Activated naive CD8-positive, alpha-beta T cell treated with anti-CD3 and anti-CD28 coated beads for 36 hours (primary cell): ENCODE data around the gene LZTFL1. TPM values are rescaled to one million over a fixed set of nuclear protein-coding genes. Genes with fewer than 3 reads are reported as not detected.

Experiments
- DNase-seq: peaks from one replicate; pipeline ENCODE4 v3.0.0; 2021
- H3K27ac Mint-ChIP-seq: one replicate; pipeline ENCODE4 v1.8.0; 2022; ENCODE audit warnings: mild to moderate bottlenecking, moderate library complexity, mixed read lengths
- H3K27me3 Mint-ChIP-seq: one replicate; pipeline ENCODE4 v1.8.0; 2022; ENCODE audit warnings: mild to moderate bottlenecking, mixed read lengths
- H3K36me3 Mint-ChIP-seq: one replicate; pipeline ENCODE4 v1.8.0; 2021; ENCODE audit warnings: mild to moderate bottlenecking, mixed read lengths
- H3K4me1 Mint-ChIP-seq: one replicate; pipeline ENCODE4 v1.8.0; 2021; ENCODE audit warnings: mixed read lengths
- H3K4me3 Mint-ChIP-seq: one replicate; pipeline ENCODE4 v1.8.0; 2022; ENCODE audit warnings: mild to moderate bottlenecking, moderate library complexity, mixed read lengths
- H3K9me3 Mint-ChIP-seq: one replicate; pipeline ENCODE4 v1.8.0; 2022; ENCODE audit warnings: mixed read lengths
- total RNA-seq, 2 experiments: library from RNA; stranded (reverse); gene quantifications; one replicate each; pipeline ENCODE4 v1.2.3, GENCODE V29; 2021

The LZTFL1 gene
- total RNA-seq, 2 experiments from 2014 or later, result 4.7 to 7.5 TPM

- Mint-ChIP-seq H3K27me3 (peaks cover 19% of the 10 kb centered on the region), H3K27ac (no peak overlapping the region)
- DNase-seq, result no peak
Measured at GRCh38 chr3:45790596-45790995, 51.3 kb downstream of the LZTFL1 start.

GRCh38 chr3:45789235-45789812, 52.6 kb downstream of the LZTFL1 start:
- no peak overlapping the region for H3K4me3 Mint-ChIP-seq

More at GRCh38 chr3:45790596-45790995, 51.3 kb downstream of the LZTFL1 start:
- peaks cover 3% of the 10 kb centered on the region for H3K4me1 Mint-ChIP-seq
- H3K9me3 Mint-ChIP-seq, result peaks cover 6% of the 10 kb centered on the region
- H3K36me3 Mint-ChIP-seq, result peaks cover 2% of the 10 kb centered on the region
- no peak overlapping the region for H3K4me3 Mint-ChIP-seq

GRCh38 chr3:45787551-45787950, 54.4 kb downstream of the LZTFL1 start:
- Mint-ChIP-seq H3K4me3 (no peak overlapping the region), H3K27ac (no peak overlapping the region), H3K4me1 (no peaks in the 10 kb centered on the region), H3K36me3 (peaks cover 2% of the 10 kb centered on the region), H3K9me3 (peaks cover 7% of the 10 kb centered on the region), H3K27me3 (no peaks in the 10 kb centered on the region)
- no peak for DNase-seq

More at GRCh38 chr3:45789235-45789812, 52.6 kb downstream of the LZTFL1 start:
- Mint-ChIP-seq H3K36me3 (peaks cover 2% of the 10 kb centered on the region), H3K27me3 (peaks cover 7% of the 10 kb centered on the region), H3K27ac (no peak overlapping the region), H3K9me3 (peaks cover 6% of the 10 kb centered on the region), H3K4me1 (no peaks in the 10 kb centered on the region)
- no peak for DNase-seq

DNA sequence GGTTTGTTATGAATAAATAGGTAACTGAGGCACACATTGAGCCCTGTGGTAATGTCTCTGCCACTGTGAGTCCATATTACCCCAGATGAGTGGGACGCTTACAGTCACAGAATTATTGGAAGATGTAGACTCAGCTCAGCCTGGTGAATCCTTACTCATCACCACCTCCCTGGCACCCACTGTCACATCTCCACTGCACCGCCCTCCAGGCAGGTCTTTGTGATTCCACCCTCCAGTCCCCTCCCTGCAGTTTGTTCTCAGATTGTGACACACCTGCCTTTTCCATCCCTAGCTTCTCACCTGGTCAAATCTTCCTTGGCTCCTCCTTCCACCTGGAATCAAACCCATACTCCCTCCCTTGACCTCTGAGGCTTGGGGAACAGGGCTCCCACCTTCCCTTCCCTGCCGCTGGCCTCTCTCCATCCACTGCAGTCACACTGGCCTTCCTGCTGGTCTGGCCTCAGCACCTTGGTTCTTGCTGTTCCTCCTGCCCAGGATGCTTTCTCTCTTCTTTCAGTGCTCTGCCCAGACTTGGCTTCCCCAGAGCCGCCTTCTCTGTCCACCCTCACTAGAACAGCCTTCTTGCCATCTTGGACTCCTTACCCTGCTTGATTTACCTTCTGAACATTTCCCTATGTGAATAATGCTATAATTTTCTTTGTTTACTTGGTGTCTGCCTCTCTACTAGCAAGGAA, 55.0 kb downstream of the LZTFL1 start:
- Mint-ChIP-seq H3K4me3 (no peak overlapping the region), H3K4me1 (no peaks in the 10 kb centered on the region), H3K27ac (no peak overlapping the region), H3K9me3 (peaks cover 7% of the 10 kb centered on the region), H3K36me3 (peaks cover 2% of the 10 kb centered on the region), H3K27me3 (no peaks in the 10 kb centered on the region)
- DNase-seq, result no peak

DNA sequence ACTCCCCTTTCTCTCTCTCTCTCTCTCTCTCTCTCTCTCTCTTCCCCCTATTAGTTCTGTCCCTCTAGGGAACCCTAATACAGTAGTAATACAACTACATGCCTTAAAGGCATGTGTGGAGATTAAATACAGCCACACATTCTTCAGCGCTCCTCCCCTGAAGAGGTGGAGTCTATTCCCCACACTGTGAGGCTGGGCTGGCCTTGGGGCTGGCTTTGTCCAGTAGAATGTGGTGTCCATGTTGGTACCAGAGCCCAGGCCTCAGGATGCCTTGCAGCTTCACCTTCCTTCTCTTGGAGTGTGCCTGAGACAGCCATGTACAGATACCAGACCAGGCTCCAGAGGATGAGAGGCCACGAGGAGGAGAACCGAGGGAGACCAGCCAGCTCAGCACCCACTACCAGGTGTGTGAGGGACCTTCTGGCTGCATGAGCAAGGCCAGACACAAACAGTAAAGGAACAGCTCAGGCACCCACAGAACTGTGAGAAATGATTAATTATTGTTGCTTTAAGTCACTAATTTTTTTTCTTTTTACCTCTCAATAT, 56.2 kb downstream of the LZTFL1 start:
- Mint-ChIP-seq H3K27ac (no peak overlapping the region), H3K9me3 (peaks cover 6% of the 10 kb centered on the region), H3K36me3 (peaks cover 2% of the 10 kb centered on the region), H3K4me1 (no peaks in the 10 kb centered on the region), H3K27me3 (no peaks in the 10 kb centered on the region), H3K4me3 (no peak overlapping the region)
- no peak for DNase-seq

- no peak overlapping the region for H3K4me3 Mint-ChIP-seq
- H3K27ac Mint-ChIP-seq, result no peak overlapping the region
- H3K27me3 Mint-ChIP-seq, result no peaks in the 10 kb centered on the region
- no peaks in the 10 kb centered on the region for H3K4me1 Mint-ChIP-seq
- H3K9me3 Mint-ChIP-seq, result peaks cover 1% of the 10 kb centered on the region
- no peak for DNase-seq
- no peaks in the 10 kb centered on the region for H3K36me3 Mint-ChIP-seq
Measured at GRCh38 chr3:45783667-45784066, 58.3 kb downstream of the LZTFL1 start.

DNA sequence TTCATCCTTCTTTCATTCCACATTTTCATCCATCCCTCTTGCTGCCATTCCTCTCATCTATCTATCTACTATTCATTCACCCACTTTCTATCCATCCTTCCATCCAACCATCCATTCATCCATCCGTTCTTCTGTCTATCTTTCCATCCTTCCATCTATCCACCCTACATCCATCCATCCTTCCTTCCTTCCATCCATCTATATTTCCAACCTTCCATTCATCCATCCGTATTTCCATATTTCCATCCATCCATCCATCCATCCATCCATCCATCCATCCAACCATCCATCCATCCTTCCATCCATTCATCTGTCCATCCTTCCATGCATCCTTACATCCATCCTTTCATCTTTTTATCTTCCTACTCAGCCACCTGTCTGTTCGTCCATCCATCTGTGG, 59.5 kb downstream of the LZTFL1 start:
- H3K4me3 Mint-ChIP-seq, result no peak overlapping the region
- H3K27ac Mint-ChIP-seq, result no peak overlapping the region
- peaks cover 1% of the 10 kb centered on the region for H3K9me3 Mint-ChIP-seq
- no peaks in the 10 kb centered on the region for H3K36me3 Mint-ChIP-seq
- H3K27me3 Mint-ChIP-seq, result no peaks in the 10 kb centered on the region
- no peaks in the 10 kb centered on the region for H3K4me1 Mint-ChIP-seq
- DNase-seq, result no peak

DNA sequence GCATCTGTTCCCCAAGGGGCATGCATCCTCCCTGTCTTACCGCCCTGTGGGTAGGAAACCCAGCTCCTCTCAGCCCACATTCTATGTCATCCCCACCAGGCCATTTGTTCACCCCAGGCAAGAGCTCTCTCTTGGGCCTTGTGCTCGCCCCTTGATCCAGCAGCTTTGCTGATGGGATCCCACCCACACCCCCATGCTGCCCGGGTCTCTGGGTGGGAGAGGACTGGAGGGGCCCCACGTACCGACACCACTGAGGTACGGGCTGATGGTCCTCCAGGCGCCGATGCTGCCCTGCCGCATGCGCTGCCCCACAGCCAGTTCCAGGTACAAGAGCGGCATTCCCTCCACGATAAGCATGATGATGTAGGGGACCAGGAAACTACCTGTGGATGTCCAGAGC, 60.1 kb downstream of the LZTFL1 start:
- Mint-ChIP-seq H3K27ac (no peak overlapping the region), H3K27me3 (no peaks in the 10 kb centered on the region), H3K9me3 (peaks cover 1% of the 10 kb centered on the region), H3K4me1 (no peaks in the 10 kb centered on the region), H3K4me3 (no peak overlapping the region), H3K36me3 (no peaks in the 10 kb centered on the region)
- DNase-seq, result no peak

GRCh38 chr3:45781271-45781670, 60.6 kb downstream of the LZTFL1 start:
- Mint-ChIP-seq H3K27me3 (no peaks in the 10 kb centered on the region), H3K27ac (no peak overlapping the region)
- no peak for DNase-seq

GRCh38 chr3:45779746-45780735, 61.9 kb downstream of the LZTFL1 start:
- no peaks in the 10 kb centered on the region for H3K4me1 Mint-ChIP-seq
- H3K36me3 Mint-ChIP-seq, result no peaks in the 10 kb centered on the region
- H3K27ac Mint-ChIP-seq, result no peak overlapping the region
- DNase-seq, result no peak
- H3K9me3 Mint-ChIP-seq, result peaks cover 1% of the 10 kb centered on the region
- no peak overlapping the region for H3K4me3 Mint-ChIP-seq
- no peaks in the 10 kb centered on the region for H3K27me3 Mint-ChIP-seq

More at GRCh38 chr3:45781271-45781670, 60.6 kb downstream of the LZTFL1 start:
- Mint-ChIP-seq H3K4me1 (no peaks in the 10 kb centered on the region), H3K9me3 (peaks cover 1% of the 10 kb centered on the region), H3K36me3 (no peaks in the 10 kb centered on the region), H3K4me3 (no peak overlapping the region)

DNA sequence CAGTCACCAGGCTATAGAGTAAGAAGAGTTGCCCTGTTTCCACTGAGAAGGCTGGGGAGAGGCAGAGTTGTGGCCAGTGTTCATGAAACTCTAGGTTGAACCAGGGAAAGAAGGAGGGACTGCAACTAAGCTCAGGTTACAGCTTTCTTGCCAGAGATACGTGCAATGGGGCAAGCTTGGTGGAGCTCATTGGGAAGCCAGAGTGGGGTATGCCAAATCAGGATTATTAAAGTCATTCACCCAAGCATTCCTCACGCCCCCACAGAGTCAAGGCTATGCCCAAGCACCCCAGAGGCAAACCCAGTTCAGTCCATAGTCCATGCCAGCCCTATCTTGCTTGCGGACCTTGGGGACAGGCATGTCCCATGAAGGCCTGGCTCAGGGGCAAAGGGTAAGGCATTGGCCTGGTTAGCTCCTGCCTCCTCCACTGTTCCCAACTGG, 63.1 kb downstream of the LZTFL1 start:
- Mint-ChIP-seq H3K27me3 (no peaks in the 10 kb centered on the region), H3K9me3 (no peaks in the 10 kb centered on the region), H3K4me3 (no peak overlapping the region), H3K4me1 (no peaks in the 10 kb centered on the region), H3K36me3 (no peaks in the 10 kb centered on the region), H3K27ac (no peak overlapping the region)
- no peak for DNase-seq

DNA sequence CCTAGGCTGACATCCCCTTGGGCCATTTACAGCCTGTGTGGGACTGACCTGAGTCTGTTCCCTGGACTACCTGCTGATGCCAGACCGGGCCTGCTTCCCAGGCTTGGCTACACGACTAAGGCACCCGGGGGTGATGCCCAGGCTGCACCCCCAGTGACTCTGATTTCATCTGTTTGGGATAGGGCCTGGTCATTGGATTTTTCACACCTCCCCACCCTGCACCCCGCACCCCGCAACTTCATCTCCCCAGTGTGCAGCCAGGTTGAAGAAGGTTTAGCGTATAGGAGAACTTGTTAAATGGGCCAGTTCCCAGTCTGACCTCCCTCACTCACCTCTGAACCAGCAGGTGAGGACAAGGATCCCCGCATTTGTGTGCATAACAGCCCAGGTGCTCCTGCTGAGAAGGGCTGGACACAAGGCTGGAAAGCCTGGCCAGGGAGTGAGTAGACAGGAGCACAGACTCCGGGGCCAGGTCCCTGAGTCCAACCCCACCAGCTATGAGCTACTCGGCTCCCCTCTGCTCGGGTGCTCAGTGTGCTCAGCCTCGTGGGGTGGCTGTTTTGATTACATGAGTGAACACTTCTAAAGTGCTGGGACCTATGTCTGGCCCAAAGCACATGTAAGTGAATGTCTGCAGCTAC, 64.1 kb downstream of the LZTFL1 start:
- no peaks in the 10 kb centered on the region for H3K27me3 Mint-ChIP-seq
- no peaks in the 10 kb centered on the region for H3K9me3 Mint-ChIP-seq
- H3K4me1 Mint-ChIP-seq, result peaks cover 3% of the 10 kb centered on the region
- H3K27ac Mint-ChIP-seq, result no peak overlapping the region
- no peak for DNase-seq
- no peaks in the 10 kb centered on the region for H3K36me3 Mint-ChIP-seq
- no peak overlapping the region for H3K4me3 Mint-ChIP-seq

GRCh38 chr3:45777111-45777745, 64.7 kb downstream of the LZTFL1 start:
- no peak overlapping the region for H3K27ac Mint-ChIP-seq
- no peaks in the 10 kb centered on the region for H3K36me3 Mint-ChIP-seq
- H3K4me3 Mint-ChIP-seq, result no peak overlapping the region
- DNase-seq, result no peak
- no peaks in the 10 kb centered on the region for H3K27me3 Mint-ChIP-seq
- peaks cover 9% of the 10 kb centered on the region for H3K4me1 Mint-ChIP-seq
- H3K9me3 Mint-ChIP-seq, result no peaks in the 10 kb centered on the region

DNA sequence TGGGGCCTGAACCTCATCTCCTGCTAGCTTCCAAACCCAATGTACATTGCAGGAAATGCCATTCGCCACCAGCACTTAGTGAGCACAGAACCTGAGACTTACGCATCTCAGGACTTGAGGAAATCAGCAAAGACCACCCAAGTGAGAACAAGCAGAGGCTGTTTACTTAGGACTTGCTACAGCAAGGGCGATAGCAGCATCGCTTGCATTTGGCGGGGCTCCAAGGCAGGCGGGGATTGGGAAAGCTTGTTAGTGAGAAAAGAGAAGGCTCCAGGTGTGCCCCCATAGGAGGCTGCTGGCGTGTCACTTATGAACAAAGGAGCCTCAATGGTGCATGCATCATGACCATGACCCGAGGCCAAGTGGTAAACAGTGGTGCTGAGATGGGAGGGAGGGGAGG, 65.3 kb downstream of the LZTFL1 start:
- Mint-ChIP-seq H3K4me1 (peaks cover 9% of the 10 kb centered on the region), H3K27me3 (peaks cover 5% of the 10 kb centered on the region), H3K36me3 (no peaks in the 10 kb centered on the region), H3K27ac (no peak overlapping the region), H3K4me3 (no peak overlapping the region), H3K9me3 (no peaks in the 10 kb centered on the region)
- DNase-seq, result no peak
